Peyer's patch (tissue), 4 donors: ENCODE measurements around the gene SFXN3. TPM values are rescaled to one million over a fixed set of nuclear protein-coding genes. Genes with fewer than 3 reads are reported as not detected.

Experiments used
- DNase-seq, 3 donors: peaks; one replicate each; pipeline ENCODE4 v3.0.0-alpha.2; 2017 to 2019
- H3K27ac ChIP-seq, 4 donors: fragments of 200-600 bp; sonication (generic); one replicate each; pipeline ENCODE4 v1.5.1; 2016 to 2019
- H3K27me3 ChIP-seq, 2 donors: fragments of 200-600 bp; sonication (generic); one replicate each; pipeline ENCODE4 v1.5.1; 2019
- H3K36me3 ChIP-seq, 3 donors: fragments of 200-600 bp; sonication (generic); one replicate each; pipeline ENCODE4 v1.5.1; 2016 to 2019
- H3K4me1 ChIP-seq, 4 donors: fragments of 200-600 bp; sonication (generic); one replicate each; pipeline ENCODE4 v1.5.1; 2016 to 2019
- H3K4me3 ChIP-seq, 4 donors: fragments of 200-600 bp; sonication (generic); 1 replicate in 3 of 4; 2 replicates in 1 of 4; pipeline ENCODE4 v1.5.1; 2016 to 2019; ENCODE audit warnings: mild to moderate bottlenecking in 1 of 4
- H3K9me3 ChIP-seq, 4 donors: fragments of 200-600 bp; sonication (generic); one replicate each; pipeline ENCODE4 v1.5.1; 2016 to 2019; ENCODE audit warnings: mild to moderate bottlenecking in 1 of 4
- POLR2A ChIP-seq, 2 donors: fragments of 450-650 bp; IDR thresholded peaks; one replicate each; pipeline ENCODE4 v1.5.1; 2017; ENCODE audit warnings: antibody characterized with exemption in 2 of 2, mild to moderate bottlenecking in 2 of 2, moderate library complexity in 2 of 2
- total RNA-seq, 4 donors: library from RNA; depleted of rRNA; stranded (reverse); fragments of >200 nt; gene quantifications; one replicate each; pipeline ENCODE4 v1.1.0, GENCODE V29; 2016
- TF ChIP-seq, protein P1 (sequence below), 6 experiments: fragments of 450-650 bp in 4 of 6; fragments of 200-600 bp in 2 of 6; sonication (generic) in 1 of 6; IDR thresholded peaks; one replicate each; pipeline ENCODE4 v1.5.1; 2017 to 2019; ENCODE audit warnings: antibody characterized with exemption in 6 of 6, mild to moderate bottlenecking in 3 of 6, moderate library complexity in 1 of 6

Gene SFXN3
- total RNA-seq, 4 donors from 2014 or later = 165 to 772 (median 494) TPM

DNA sequence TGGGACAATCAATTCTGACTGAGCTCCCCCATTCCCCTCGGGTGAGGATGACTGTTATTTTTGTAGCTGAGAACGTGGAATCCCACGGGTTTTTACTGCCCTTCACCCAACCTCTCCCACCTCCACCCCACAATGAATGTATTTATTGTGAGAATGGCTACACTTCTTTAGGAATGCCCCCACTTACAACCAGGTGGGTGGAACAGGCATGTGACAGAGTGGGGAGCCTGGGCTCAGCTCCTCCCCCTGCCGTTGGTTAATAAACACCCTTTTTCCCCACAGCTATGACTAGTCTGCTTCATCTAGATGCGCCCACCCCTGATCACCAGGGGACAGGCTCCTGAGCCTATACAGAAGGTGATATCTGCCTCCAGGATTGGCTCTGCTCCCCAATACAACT lies 45.7 kb upstream of the SFXN3 start:
- TF ChIP-seq, protein P1, sequence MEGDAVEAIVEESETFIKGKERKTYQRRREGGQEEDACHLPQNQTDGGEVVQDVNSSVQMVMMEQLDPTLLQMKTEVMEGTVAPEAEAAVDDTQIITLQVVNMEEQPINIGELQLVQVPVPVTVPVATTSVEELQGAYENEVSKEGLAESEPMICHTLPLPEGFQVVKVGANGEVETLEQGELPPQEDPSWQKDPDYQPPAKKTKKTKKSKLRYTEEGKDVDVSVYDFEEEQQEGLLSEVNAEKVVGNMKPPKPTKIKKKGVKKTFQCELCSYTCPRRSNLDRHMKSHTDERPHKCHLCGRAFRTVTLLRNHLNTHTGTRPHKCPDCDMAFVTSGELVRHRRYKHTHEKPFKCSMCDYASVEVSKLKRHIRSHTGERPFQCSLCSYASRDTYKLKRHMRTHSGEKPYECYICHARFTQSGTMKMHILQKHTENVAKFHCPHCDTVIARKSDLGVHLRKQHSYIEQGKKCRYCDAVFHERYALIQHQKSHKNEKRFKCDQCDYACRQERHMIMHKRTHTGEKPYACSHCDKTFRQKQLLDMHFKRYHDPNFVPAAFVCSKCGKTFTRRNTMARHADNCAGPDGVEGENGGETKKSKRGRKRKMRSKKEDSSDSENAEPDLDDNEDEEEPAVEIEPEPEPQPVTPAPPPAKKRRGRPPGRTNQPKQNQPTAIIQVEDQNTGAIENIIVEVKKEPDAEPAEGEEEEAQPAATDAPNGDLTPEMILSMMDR (IDR thresholded peaks at IDR 0.05) = no peak
- no peak for TF ChIP-seq POLR2A (IDR thresholded peaks at IDR 0.05)
- peak in 1 of 3 donors; percentile 16 for DNase-seq
- Histone ChIP-seq H3K4me1 (peaks cover 0 to 24% (median 16%) of the 10 kb centered on the region in 4 donors), H3K4me3 (no peak overlapping the region), H3K27ac (no peak overlapping the region), H3K9me3 (no peaks in the 10 kb centered on the region), H3K36me3 (peaks cover 0 to 26% (median 0%) of the 10 kb centered on the region in 3 donors), H3K27me3 (no peaks in the 10 kb centered on the region)

DNA sequence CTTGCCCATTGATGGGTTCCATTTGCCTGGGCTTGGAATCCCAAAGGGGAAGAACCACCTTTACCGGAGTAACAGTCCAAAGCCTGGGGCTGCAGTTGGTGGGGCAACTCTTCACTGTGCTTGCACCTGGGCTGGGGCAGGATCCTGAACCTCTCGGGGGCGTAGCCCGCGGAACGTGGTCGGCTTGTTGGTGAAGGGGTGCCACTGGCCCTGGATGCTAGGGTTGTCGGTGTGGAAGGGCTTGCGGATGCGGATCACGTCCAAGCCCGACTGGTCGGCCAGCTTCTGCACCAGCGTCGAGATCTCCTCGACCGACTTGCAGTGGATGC lies 44.4 kb upstream of the SFXN3 start:
- H3K4me1 ChIP-seq = peaks cover 0 to 24% (median 16%) of the 10 kb centered on the region in 4 donors
- TF ChIP-seq POLR2A (IDR thresholded peaks at IDR 0.05) = peak in 1 of 2 donors; percentile 4
- TF ChIP-seq, protein P1 (IDR thresholded peaks at IDR 0.05) = no peak
- no peaks in the 10 kb centered on the region for H3K9me3 ChIP-seq
- peak overlapping the region; percentile 87 to 92 (median 91) for H3K4me3 ChIP-seq
- H3K36me3 ChIP-seq = peaks cover 0 to 25% (median 0%) of the 10 kb centered on the region in 3 donors
- H3K27me3 ChIP-seq = no peaks in the 10 kb centered on the region
- H3K27ac ChIP-seq = peak overlapping the region in 3 of 4 donors; percentile 80 to 92 (median 84)
- peak in 1 of 3 donors; percentile 57 for DNase-seq

DNA sequence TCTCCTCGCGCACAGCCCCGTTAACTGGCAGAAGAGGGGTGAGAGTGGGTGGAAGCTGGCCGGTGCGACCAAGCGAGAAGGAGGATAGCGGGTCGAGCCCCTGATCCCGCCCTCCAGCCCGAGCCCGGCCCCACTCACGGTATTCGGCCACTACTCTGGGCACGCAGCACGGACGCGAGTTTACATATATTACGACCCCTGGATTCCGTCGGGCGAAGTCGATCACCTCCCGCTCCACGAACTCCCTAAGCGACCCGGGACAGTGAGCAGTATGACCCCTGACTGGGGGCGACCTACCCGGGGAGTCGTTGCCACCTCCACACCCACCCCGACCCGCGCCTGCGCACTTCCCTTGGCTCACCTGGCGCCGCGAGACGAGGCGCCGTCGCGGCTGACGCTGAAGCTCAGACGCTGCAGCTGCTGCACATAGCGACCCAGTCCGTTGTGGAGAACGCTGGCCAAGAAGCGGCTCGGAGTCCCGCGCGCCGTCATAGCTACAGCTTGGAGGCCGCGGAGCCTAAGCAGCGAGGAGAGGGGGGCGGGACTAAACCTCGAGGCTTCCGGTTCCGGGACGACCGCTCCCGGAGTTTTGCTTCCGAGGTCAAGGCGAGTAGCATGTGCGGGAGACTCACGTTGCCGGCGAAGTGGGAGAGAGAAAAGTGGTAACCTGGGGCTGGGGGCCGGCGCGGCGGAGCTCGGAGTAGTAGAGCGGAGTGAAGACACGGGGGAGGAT lies 43.9 kb upstream of the SFXN3 start, which contains the start of the genes MRPL43 and TWNK:
MRPL43 (minus strand) TSS at position 546 of the 733 bp plus-strand sequence; CDS start at position 492, 54 bp downstream.
TWNK (plus strand) TSS at position 592 of the 733 bp plus-strand sequence. CDS start 668 bp downstream, outside the sequence.
- H3K9me3 ChIP-seq = no peaks in the 10 kb centered on the region
- peak; percentile 34 to 47 for TF ChIP-seq POLR2A (IDR thresholded peaks at IDR 0.05)
- TF ChIP-seq, protein P1 (IDR thresholded peaks at IDR 0.05) = no peak
- no peaks in the 10 kb centered on the region for H3K27me3 ChIP-seq
- H3K4me3 ChIP-seq = peak within 1 kb of the TSS; percentile 87 to 92 (median 91)
- H3K36me3 ChIP-seq = peaks cover 0 to 25% (median 0%) of the 10 kb centered on the region in 3 donors
- peak within 1 kb of the TSS; percentile 71 to 92 (median 82) for H3K27ac ChIP-seq
- peak; percentile 82 to 93 (median 90) for DNase-seq
- H3K4me1 ChIP-seq = peaks cover 0 to 24% (median 16%) of the 10 kb centered on the region in 4 donors

DNA sequence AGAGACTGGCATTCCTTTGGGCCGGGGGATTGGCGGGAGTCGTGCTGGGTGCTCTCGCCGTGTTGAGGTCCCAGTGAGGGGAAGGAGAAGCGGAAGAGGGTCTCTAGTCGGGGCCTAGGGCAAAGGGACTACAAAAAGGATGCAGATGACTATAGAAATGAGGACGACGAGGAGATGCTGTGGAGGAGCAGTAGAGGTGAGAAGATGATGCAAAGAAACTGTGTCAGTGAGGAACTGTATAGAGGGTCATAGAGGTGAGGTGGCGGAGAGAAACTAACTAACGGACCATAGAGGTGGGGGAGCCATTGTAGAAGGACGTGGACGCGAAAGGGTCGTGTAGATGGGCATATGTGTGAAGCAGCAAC lies 43.4 kb upstream of the SFXN3 start:
- peaks cover 0 to 24% (median 16%) of the 10 kb centered on the region in 4 donors for H3K4me1 ChIP-seq
- no peak for TF ChIP-seq POLR2A (IDR thresholded peaks at IDR 0.05)
- TF ChIP-seq, protein P1 (IDR thresholded peaks at IDR 0.05) = no peak
- H3K27ac ChIP-seq = peak overlapping the region; percentile 71 to 92 (median 82)
- no peaks in the 10 kb centered on the region for H3K27me3 ChIP-seq
- H3K9me3 ChIP-seq = no peaks in the 10 kb centered on the region
- H3K4me3 ChIP-seq = peak overlapping the region; percentile 87 to 92 (median 91)
- DNase-seq = no peak
- H3K36me3 ChIP-seq = peaks cover 0 to 22% (median 0%) of the 10 kb centered on the region in 3 donors

DNA sequence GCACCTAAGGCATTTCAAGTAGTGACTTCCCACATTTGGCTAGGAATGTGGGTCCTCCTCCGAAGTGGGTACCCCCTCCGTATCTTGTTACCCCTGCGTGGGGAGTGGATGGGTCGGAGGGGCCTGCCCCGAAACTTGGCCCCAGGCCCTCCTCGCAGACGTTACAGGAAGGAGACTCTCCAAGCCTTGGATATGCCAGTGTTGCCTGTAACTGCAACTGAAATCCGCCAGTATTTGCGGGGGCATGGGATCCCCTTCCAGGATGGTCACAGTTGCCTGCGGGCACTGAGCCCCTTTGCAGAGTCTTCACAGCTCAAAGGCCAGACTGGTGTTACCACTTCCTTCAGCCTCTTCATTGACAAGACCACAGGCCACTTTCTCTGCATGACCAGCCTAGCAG lies 42.9 kb upstream of the SFXN3 start:
- no peak for TF ChIP-seq POLR2A (IDR thresholded peaks at IDR 0.05)
- TF ChIP-seq, protein P1 (IDR thresholded peaks at IDR 0.05) = no peak
- H3K4me1 ChIP-seq = peaks cover 0 to 24% (median 16%) of the 10 kb centered on the region in 4 donors
- H3K9me3 ChIP-seq = no peaks in the 10 kb centered on the region
- no peaks in the 10 kb centered on the region for H3K27me3 ChIP-seq
- H3K36me3 ChIP-seq = peaks cover 0 to 22% (median 0%) of the 10 kb centered on the region in 3 donors
- no peak overlapping the region for H3K27ac ChIP-seq
- peak overlapping the region; percentile 87 to 92 (median 91) for H3K4me3 ChIP-seq
- no peak for DNase-seq
